ENCODE measurements around the gene NCBP1.

The NCBP1 gene

GRCh38 chr9:97645720-97646119 lies 12.1 kb downstream of the NCBP1 start:
- H3K36me3 ChIP-seq (ENCODE audit: control insufficient read depth, low read length) = peaks cover 94% of the 10 kb centered on the region
- H3K9me2 ChIP-seq (replicated peaks; ENCODE audit: control insufficient read depth, low read length) = no peaks in the 10 kb centered on the region

GRCh38 chr9:97647996-97648395 lies 14.4 kb downstream of the NCBP1 start:
- Histone ChIP-seq H3K27me3 (ENCODE audit: control insufficient read depth, low read length) (no peaks in the 10 kb centered on the region), H3K79me2 (ENCODE audit: control insufficient read depth, low read length) (peaks cover 14% of the 10 kb centered on the region; the same call in 1 of the 2 replicates), H3K36me3 (ENCODE audit: control insufficient read depth, low read length) (peaks cover 93% of the 10 kb centered on the region), H3K27ac (ENCODE audit: low read depth, low read length) (no peak overlapping the region), H3K4me2 (ENCODE audit: low read length) (no peak overlapping the region), H3F3A (ENCODE audit: control insufficient read depth, insufficient read depth) (no peaks in the 10 kb centered on the region; the same call in 1 of the 2 replicates), H3K9me3 (ENCODE audit: control insufficient read depth, insufficient read depth, low read length) (no peaks in the 10 kb centered on the region), H3K9me2 (replicated peaks; ENCODE audit: control insufficient read depth, low read length) (no peaks in the 10 kb centered on the region), H3K4me1 (ENCODE audit: control insufficient read depth, low read length) (no peaks in the 10 kb centered on the region), H4K20me1 (ENCODE audit: control insufficient read depth, insufficient read depth, low read depth, low read length) (no peaks in the 10 kb centered on the region), H3K4me3 (ENCODE audit: low read length) (no peak overlapping the region)
- TF ChIP-seq CTCF (IDR thresholded peaks at IDR 0.05; ENCODE audit: low read depth, low read length, poor library complexity, severe bottlenecking) = no peak
- no peak for TF ChIP-seq EZH2phosphoT487 (IDR thresholded peaks at IDR 0.05; ENCODE audit: borderline replicate concordance, low read length)

More at GRCh38 chr9:97645720-97646119, 12.1 kb downstream of the NCBP1 start:
- Histone ChIP-seq H3K4me1 (ENCODE audit: control insufficient read depth, low read length) (no peaks in the 10 kb centered on the region), H3K9me3 (ENCODE audit: control insufficient read depth, insufficient read depth, low read length) (no peaks in the 10 kb centered on the region), H3K27me3 (ENCODE audit: control insufficient read depth, low read length) (no peaks in the 10 kb centered on the region), H3F3A (ENCODE audit: control insufficient read depth, insufficient read depth) (no peaks in the 10 kb centered on the region), H4K20me1 (ENCODE audit: control insufficient read depth, insufficient read depth, low read depth, low read length) (no peaks in the 10 kb centered on the region), H3K4me3 (ENCODE audit: low read length) (no peak overlapping the region), H3K4me2 (ENCODE audit: low read length) (no peak overlapping the region), H3K79me2 (ENCODE audit: control insufficient read depth, low read length) (peaks cover 32% of the 10 kb centered on the region), H3K27ac (ENCODE audit: low read depth, low read length) (no peak overlapping the region)
- no peak for TF ChIP-seq EZH2phosphoT487 (IDR thresholded peaks at IDR 0.05; ENCODE audit: borderline replicate concordance, low read length)
- no peak for TF ChIP-seq CTCF (IDR thresholded peaks at IDR 0.05; ENCODE audit: low read depth, low read length, poor library complexity, severe bottlenecking)

GRCh38 chr9:97651646-97652045 lies 18.0 kb downstream of the NCBP1 start:
- peaks cover 98% of the 10 kb centered on the region for H3K36me3 ChIP-seq (ENCODE audit: control insufficient read depth, low read length)

More at GRCh38 chr9:97651646-97652045, 18.0 kb downstream of the NCBP1 start:
- Histone ChIP-seq H3K79me2 (ENCODE audit: control insufficient read depth, low read length) (no peaks in the 10 kb centered on the region), H3K4me1 (ENCODE audit: control insufficient read depth, low read length) (no peaks in the 10 kb centered on the region), H4K20me1 (ENCODE audit: control insufficient read depth, insufficient read depth, low read depth, low read length) (no peaks in the 10 kb centered on the region), H3K9me2 (replicated peaks; ENCODE audit: control insufficient read depth, low read length) (no peaks in the 10 kb centered on the region), H3K27ac (ENCODE audit: low read depth, low read length) (no peak overlapping the region), H3K27me3 (ENCODE audit: control insufficient read depth, low read length) (no peaks in the 10 kb centered on the region), H3K4me3 (ENCODE audit: low read length) (no peak overlapping the region), H3K9me3 (ENCODE audit: control insufficient read depth, insufficient read depth, low read length) (no peaks in the 10 kb centered on the region), H3F3A (ENCODE audit: control insufficient read depth, insufficient read depth) (no peaks in the 10 kb centered on the region; the same call in 1 of the 2 replicates), H3K4me2 (ENCODE audit: low read length) (no peak overlapping the region)
- no peak for TF ChIP-seq CTCF (IDR thresholded peaks at IDR 0.05; ENCODE audit: low read depth, low read length, poor library complexity, severe bottlenecking)
- TF ChIP-seq EZH2phosphoT487 (IDR thresholded peaks at IDR 0.05; ENCODE audit: borderline replicate concordance, low read length) = no peak

Measured in DOHH2 (cell line).